ENCODE results near the gene KCNJ5.

KCNJ5 gene

DNA sequence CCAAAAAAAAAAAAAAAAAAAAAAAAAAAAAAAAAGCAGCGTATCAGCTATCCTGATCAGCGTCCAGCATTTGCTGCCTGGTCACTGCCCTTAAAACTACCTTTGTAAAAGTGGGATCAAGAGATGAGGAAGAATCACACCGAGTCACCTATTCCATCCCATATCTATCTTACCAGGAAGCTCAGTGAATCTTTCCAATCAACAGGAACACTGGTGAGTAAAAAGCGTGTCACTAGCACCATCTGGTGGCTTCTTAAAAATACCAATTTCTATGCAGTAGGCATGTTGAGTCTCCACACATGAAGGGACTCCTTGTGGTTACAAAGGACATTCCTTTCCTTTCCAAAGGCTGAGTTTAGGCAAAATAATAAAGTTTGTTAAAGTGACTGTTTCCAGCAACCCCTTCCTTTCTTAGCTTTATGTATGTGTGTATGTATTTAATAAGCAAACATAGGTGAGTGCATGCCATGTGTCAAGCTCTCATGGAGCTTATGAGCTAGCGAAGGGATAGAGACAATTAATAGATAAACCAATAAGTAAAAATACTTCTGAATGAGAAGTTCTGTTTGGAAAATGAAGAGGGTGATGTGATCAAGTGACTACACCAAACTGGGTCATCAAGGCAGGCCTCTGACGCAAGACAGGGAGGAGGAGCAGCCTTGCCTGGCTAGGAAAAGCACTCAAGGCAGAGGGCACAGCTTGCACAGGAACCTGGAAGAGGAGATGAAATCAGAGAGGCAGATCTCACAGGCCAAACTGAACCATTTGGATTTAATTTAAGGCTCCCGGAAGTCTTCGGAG lies 65.4 kb downstream of the KCNJ5 start:
- peak; percentile 28 for DNase-seq (ENCODE audit: low spot score)

DNA sequence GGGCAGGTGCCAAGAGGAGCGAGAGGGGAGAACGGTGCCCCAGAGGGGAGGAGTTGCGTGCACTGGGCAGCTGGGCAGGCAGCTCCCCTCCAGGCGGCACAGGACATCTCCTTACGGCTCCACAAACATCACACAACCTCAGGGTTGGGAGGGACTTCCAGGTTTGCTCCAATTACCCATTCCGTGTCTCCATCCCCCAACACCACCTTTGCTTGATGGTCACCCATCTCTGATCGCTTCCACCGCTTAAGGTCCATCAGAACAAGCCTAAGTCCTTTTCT lies 66.0 kb downstream of the KCNJ5 start:
- DNase-seq (ENCODE audit: low spot score), result no peak

DNA sequence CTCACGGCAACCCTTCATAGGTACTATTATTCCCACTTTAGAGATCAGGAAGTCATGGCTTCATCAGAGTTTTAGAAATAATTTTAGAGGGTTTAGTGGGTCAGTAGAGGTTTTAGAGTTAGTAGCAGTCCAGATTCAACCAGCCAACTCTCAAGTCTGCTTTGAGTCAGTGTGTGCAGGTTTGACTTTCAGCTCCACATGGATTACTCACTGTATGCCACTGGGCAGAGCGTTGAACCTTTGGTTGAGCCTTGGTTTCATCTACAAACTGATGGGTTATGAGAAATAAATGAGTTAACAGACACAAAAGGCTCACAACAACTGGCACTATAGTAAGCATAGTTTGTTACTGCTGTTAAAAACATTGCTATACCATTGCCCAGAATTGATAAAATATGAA lies 70.5 kb downstream of the KCNJ5 start:
- DNase-seq (ENCODE audit: low spot score), result peak; percentile 36

DNA sequence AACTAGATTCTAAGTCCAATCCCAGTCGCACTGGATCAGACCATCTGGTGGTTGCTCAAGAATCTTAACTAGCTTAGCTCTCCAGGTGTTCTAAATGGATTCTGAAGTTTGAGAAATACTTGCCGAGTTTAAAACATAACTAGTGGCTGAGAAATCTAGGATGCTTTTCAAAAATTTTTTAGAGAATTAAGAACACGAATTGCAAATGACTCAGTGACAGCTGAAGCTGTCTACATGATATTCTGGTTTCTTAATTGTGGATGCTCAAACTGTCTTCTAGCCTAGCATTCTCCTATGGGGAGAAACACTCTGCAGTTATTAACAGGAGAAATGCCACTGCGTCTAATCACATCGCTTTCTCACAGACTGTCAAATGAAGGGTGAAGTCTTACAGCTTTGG lies 71.7 kb downstream of the KCNJ5 start:
- no peak for DNase-seq (ENCODE audit: low spot score)

DNA sequence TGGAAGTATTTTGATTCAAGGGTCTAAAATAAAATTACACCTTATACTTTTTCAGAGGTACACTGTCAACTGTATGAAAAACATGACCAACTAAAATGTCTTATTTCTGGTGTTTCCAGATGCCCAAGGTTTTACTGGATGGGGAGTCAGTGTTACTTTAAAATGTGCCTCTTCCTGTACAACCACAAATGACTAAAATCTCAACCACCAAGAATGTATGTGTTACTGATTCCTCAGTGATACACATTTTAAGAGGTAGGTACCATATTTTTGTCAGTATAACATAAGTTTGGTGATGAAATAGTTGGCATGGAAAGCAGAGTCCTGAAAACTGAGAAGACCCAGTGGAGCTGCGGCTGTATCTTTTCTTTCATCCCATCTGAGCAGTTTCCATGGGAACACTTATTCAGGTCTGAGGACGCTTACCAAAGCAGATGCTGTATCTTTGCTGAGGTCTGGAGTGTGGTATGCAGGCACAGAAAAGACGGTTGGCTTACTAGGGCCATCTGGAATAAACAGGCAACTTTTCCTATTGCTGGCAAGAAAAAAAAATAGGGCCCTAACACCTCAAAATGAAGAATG lies 72.7 kb downstream of the KCNJ5 start:
- DNase-seq (ENCODE audit: low spot score), result peak; percentile 78

DNA sequence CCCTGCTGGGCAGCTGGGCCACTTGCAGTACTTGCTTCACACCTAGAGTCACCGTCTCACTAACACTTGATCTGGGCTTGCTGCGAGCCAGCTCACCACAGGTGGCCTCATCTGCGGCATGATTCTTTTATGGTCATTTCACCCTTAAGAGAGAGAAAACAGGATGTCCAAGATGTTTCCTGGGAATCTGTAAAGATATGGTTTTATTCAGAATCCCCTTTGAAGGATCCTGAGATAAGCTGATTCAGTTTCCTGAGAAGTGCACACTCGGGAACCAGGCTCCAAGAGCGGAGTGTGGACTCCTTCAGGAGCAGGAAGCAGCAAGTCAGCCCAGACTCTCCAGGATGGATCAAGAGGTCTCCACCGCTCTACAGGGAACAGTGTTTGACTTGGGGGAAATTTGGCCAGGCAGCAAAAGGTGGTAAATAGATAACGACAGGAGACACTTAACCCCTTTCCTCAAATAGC lies 73.3 kb downstream of the KCNJ5 start:
- DNase-seq (ENCODE audit: low spot score), result no peak

DNA sequence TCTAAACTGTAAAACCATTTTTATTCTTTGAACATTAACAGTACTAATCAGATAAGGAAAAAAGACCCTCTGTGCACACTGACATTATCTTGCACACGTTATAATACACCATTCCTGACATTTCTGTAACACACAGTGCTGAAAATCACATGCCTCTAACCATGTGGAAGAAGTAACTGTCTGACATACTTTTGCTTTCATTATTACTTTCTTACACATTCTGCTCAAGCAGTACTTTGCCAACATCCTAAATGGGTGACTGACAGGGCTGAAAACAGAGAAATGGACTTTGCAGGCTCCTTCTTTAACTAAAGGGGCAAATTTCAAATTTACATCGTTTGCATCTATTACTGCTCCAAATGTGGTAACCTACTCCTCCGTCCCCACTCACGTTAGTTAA lies 74.3 kb downstream of the KCNJ5 start:
- DNase-seq (ENCODE audit: low spot score), result peak; percentile 63

DNA sequence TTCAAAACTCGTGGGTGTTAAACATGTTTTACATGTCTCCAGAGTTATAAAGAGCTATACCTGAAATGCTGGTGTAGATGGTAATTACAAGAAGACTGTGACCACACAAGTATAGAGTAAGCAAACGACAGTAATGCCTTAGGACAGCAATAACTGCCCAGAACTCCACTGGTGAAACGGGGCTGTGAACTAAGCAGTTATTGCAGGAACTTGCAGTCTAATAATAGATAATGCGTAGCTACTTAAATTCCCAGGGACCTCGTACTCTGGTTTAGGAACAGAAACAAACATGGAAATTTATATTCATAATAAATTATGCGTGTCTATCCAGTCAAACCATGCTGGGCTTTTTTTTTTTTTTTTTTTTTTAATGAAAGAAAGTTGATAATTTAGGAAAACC lies 76.4 kb downstream of the KCNJ5 start:
- DNase-seq (ENCODE audit: low spot score), result no peak

DNA sequence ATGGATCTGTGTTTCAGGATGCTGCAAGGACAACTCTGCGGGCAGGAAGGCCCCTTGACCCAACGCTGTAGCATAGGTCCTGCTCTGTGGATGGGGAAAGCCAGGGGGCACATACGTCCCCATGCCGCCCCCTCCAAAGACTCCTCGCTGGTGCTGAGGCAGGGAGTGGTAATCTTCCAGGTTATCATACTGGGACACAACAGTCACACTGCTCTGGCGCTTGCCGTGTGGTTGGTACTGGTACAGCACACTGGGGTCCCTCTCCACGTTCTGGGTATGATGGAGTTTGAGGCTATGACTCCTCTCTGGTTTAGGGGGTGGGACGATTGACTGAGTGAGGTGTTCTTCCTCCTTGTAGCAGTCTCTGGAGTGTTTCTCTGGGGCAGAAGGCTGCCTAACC lies 77.8 kb downstream of the KCNJ5 start:
- no peak for DNase-seq (ENCODE audit: low spot score)
